ENCODE results near the gene DDX42.
"Not testable (repeated sequence)": the region's sequence is repeated elsewhere in the genome, so short reads cannot be mapped to it uniquely, and the experiment has no call there.

The DDX42 gene

DNA sequence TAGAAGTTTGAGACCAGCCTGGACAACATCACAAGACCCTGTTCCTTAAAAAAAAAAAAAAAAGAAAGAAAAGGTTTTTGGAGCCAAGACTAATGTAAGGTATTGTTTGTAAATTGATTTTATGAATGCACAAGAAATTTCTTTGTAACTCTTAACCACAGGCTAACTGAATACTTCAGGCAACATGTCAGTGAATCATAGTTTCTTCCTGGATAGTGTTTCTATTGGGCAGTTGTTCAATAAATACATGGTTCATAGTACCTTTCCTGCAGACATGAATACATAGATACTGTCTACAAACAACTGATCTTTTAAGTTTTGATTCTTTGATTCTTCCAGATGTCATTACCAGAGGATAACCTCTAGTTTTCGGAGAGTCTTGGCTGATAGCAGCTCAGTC is 11.6 kb downstream of the DDX42 start:
- ChIA-PET POLR2A (no interaction called here), CTCF (interaction anchor here (1.4 kb wide), 1 partner anchor 11 kb away, joined by 3 read pairs; no protein-coding TSS in a partner anchor)
- no peak for DNase-seq (ENCODE audit: low read depth, low spot score)
- TF ChIP-seq CTCF (IDR thresholded peaks at IDR 0.05; ENCODE audit: insufficient read depth, low read length, missing control alignments) = no peak
- H3K4me3 ChIP-seq (ENCODE audit: low read depth, low read length) = no peak overlapping the region

DNA sequence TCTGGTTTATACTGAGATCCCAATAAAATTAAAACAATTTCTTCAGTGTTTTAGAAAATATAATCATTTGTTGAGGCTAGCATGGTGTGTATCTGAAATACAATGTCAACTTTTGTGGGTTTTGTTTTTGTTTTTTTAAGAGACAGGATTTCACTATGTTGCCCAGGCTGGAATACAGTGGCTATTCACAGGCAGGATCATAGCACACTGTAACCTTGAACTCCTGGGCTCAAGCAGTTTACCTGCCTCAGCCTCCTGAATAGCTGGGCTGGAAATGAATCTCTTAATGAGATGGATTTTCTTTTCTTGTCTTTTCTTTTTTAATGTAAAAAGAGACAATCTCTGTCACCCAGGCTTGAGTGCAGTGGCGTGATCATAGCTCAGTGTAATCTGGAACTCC is 12.1 kb downstream of the DDX42 start:
- POLR2A ChIA-PET = no interaction called here
- TF ChIP-seq CTCF (IDR thresholded peaks at IDR 0.05; ENCODE audit: insufficient read depth, low read length, missing control alignments) = no peak
- no peak for DNase-seq (ENCODE audit: low read depth, low spot score)
- CTCF ChIA-PET = interaction anchor here (0.6 to 1.3 kb wide), 3 partner anchors 11 to 49 kb away, joined by 3 to 5 read pairs (median 3); no protein-coding TSS in a partner anchor
- no peak overlapping the region for H3K4me3 ChIP-seq (ENCODE audit: low read depth, low read length)

GRCh38 chr17:63786971-63787711 is 13.2 kb downstream of the DDX42 start:
- CTCF ChIA-PET = interaction anchor here (0.9 to 1.3 kb wide), 2 partner anchors 9 to 48 kb away, joined by 3 read pairs; no protein-coding TSS in a partner anchor
- no peak overlapping the region for H3K4me3 ChIP-seq (ENCODE audit: low read depth, low read length)
- no peak for TF ChIP-seq CTCF (IDR thresholded peaks at IDR 0.05; ENCODE audit: insufficient read depth, low read length, missing control alignments)
- POLR2A ChIA-PET = no interaction called here
- DNase-seq (ENCODE audit: low read depth, low spot score) = no peak

DNA sequence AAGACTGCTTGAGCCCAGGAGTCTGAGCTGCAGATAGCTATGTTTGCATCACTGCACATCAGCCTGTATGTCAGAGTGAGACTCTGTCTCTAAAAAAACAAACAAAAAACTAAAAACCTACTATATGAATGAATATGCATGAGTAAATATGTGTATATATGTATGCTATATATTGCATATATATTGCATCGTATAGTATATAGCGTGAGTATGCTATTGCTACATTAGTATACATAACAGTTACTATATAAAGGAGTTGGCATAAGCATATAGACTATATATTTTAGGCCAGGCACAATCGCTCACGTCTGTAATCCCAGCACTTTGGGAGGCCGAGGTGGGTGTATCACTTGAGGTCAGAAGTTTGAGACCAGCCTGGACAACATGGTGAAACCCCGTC is 16.1 kb downstream of the DDX42 start:
- no peak for DNase-seq (ENCODE audit: low read depth, low spot score)
- ChIA-PET POLR2A (no interaction called here), CTCF (interaction anchor here (1.7 to 2.0 kb wide), 2 partner anchors 9 to 365 kb away, joined by 3 to 6 read pairs; no protein-coding TSS in a partner anchor)
- TF ChIP-seq CTCF (IDR thresholded peaks at IDR 0.05; ENCODE audit: insufficient read depth, low read length, missing control alignments) = no peak
- no peak overlapping the region for H3K4me3 ChIP-seq (ENCODE audit: low read depth, low read length)

GRCh38 chr17:63792055-63792729 is 18.2 kb downstream of the DDX42 start:
- no peak overlapping the region for H3K4me3 ChIP-seq (ENCODE audit: low read depth, low read length)
- no peak for DNase-seq (ENCODE audit: low read depth, low spot score)
- ChIA-PET CTCF (no interaction called here), POLR2A (no interaction called here)
- no peak for TF ChIP-seq CTCF (IDR thresholded peaks at IDR 0.05; ENCODE audit: insufficient read depth, low read length, missing control alignments)

- POLR2A ChIA-PET; DNase-seq (ENCODE audit: low read depth, low spot score); H3K4me3 ChIP-seq (ENCODE audit: low read depth, low read length): not testable (repeated sequence)
- CTCF ChIA-PET = interaction anchor here (0.8 to 1.2 kb wide), 3 partner anchors 9 to 35 kb away, joined by 3 to 4 read pairs (median 3); no protein-coding TSS in a partner anchor
These were observed 22.4 kb downstream of the DDX42 start for GRCh38 chr17:63796375-63796774.
